GM20000 (cell line): ENCODE results near the gene MNT.

Source experiments
- DNase-seq: peaks from one replicate; pipeline ENCODE4 v3.0.0; 2012; ENCODE audit warnings: low spot score
- TF ChIP-seq, protein P1 (sequence below): IDR thresholded peaks from 2 replicates; pipeline ENCODE4 v1.5.1; 2012; ENCODE audit warnings: mild to moderate bottlenecking, control low read depth; ENCODE audit errors: extremely low read depth, missing control alignments

MNT gene

DNA sequence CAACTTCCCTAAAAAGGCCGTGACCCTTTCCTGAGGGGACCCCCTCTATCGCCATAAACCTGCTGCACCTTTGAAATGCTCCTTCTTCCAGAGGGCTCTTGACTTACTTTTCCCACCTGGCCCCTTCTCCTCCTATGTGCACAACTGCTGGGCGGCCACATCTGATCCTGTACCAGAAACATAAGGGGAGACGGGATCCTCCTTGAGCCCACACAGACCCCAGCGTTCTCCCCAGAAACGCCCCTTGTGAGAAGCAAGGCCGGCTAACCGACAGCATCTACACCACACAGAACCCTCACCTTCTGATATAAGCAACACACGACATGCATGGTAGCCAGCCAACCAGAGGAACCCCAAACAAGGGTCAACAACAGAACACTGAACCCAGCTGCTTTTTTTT, 14.2 kb upstream of the MNT start:
- no peak for DNase-seq
- TF ChIP-seq, protein P1, sequence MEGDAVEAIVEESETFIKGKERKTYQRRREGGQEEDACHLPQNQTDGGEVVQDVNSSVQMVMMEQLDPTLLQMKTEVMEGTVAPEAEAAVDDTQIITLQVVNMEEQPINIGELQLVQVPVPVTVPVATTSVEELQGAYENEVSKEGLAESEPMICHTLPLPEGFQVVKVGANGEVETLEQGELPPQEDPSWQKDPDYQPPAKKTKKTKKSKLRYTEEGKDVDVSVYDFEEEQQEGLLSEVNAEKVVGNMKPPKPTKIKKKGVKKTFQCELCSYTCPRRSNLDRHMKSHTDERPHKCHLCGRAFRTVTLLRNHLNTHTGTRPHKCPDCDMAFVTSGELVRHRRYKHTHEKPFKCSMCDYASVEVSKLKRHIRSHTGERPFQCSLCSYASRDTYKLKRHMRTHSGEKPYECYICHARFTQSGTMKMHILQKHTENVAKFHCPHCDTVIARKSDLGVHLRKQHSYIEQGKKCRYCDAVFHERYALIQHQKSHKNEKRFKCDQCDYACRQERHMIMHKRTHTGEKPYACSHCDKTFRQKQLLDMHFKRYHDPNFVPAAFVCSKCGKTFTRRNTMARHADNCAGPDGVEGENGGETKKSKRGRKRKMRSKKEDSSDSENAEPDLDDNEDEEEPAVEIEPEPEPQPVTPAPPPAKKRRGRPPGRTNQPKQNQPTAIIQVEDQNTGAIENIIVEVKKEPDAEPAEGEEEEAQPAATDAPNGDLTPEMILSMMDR, result no peak

DNA sequence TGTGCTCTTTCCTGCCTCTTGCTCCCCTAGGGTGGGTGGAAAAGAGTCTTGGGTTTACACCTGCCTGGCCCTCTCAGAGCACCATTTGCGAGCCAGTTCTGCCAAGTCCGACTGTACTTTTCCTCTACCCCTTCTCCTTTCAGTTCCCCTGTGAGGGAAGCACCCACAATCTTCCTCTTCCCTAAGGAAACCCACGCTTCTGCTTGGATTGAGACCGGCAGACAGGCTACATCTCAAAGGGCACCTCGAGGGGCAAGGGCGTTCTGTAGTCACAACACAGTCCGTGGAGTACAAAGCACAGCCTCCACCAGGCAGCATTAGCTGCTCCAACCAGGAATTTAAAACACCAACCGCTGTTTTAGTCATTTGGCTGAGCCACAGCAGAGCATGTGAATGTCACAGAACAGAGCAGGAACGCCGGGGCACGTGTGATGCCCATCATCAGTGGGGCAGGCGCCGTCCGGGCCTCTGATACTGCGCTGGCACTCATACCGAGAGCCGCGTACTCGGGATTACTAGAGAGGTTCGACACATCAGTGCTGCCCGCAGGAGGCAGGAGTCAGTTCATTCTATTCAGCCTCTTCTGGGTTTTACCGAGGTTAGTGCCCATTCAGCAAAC, 13.7 kb upstream of the MNT start:
- no peak for DNase-seq
- TF ChIP-seq, protein P1, result no peak

DNA sequence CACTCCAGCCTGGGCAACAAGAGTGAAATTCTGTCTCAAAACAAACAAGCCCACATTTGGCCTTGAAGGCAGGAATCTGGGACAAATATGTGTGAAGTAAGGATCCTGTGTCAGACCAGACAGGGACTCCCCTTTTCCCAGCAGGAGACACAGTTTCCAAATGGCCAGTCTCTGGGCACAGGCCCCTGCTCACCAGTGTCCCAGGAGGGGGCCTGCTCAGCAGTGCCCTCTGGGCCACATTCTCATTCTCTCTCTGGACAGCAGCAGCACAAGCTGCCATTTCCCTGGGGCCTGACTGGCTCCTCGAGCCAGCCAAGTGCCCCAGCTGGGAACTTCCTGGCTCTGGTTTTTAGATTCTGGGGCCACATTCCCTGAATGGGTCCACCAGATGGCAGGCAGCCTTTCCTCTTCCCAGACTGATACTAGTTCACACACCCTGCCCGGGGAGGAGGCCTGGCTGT, 11.7 kb upstream of the MNT start:
- DNase-seq, result no peak
- TF ChIP-seq, protein P1, result no peak

DNA sequence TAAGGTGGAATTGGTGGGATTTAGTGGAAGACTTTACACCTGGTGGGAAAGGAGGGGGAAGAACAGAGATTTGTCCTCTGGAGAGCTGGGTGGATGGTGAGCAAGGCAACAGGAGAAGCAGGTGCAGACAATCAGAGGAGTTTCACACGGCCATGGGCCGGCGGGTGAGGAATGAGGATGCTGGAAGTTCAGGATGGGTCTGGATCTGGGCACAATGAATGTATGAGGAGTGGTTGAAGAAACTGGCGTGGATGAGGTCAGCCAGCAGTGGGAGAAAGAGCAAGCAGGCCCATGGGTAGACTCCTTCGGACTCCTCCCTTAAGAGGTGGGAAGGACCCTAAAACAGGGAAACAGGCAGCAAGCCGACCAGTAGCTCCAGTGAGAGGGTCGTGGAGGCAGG, 10.1 kb upstream of the MNT start:
- TF ChIP-seq, protein P1, result no peak
- no peak for DNase-seq

- DNase-seq, result no peak
Observed at GRCh38 chr17:2406903-2407790, 6.3 kb upstream of the MNT start.

DNA sequence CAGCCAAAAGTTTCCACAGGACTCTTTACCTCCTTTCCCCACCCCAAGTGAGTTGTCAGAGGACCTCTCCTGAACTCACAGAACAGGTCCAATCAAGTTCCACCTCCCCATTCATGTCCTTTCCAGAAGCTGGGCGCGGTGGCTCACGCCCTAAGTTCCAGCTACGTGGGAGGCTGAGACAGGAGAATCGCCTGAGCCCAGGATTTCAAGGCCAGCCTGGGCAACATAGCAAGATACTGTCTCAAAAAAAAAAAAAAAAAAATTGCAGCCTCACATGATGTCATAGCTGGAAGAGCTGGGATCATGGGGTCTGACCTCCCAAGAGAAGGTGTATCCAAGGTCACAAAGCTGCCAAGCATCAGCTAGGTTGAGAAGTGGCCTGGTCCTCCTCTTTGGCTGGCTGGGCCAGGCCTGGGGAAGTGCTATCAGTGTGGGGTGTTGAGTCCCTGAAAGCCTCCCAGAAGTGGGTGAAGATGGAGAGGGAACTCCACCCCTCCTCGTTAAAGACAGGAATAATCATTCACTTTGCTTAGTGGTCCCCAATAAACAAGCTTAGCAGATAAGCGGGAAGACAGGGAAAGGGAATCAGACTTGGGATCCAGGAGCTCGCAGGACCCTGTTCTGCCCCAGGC, 5.5 kb upstream of the MNT start:
- DNase-seq, result no peak
- TF ChIP-seq, protein P1, result no peak

More at GRCh38 chr17:2406903-2407790, 6.3 kb upstream of the MNT start:
- TF ChIP-seq, protein P1, result no peak
